GM23338 (cell line): ENCODE results near the gene SEC14L3. TPM values are rescaled to one million over a fixed set of nuclear protein-coding genes. Genes with fewer than 3 reads are reported as not detected.

Source experiments
- ATAC-seq: fragments of 200-7000 bp; cut with Tn5 transposase; 3 replicates; pipeline ENCODE4 v1.9.1; 2020
- DNase-seq: peaks from one replicate; pipeline ENCODE4 v3.0.0-alpha.2; 2015; ENCODE audit warnings: low spot score
- H2AFZ ChIP-seq: fragments of 200-600 bp; sonication (generic); 2 replicates; pipeline ENCODE4 v1.8.0; 2016; ENCODE audit warnings: antibody characterized with exemption, mild to moderate bottlenecking, moderate library complexity
- H3F3A ChIP-seq: fragments of 200-600 bp; sonication (generic); replicated peaks from 2 replicates; pipeline ENCODE4 v1.8.0; 2017; ENCODE audit warnings: antibody characterized with exemption, mixed run types, low read depth
- H3K27ac ChIP-seq: fragments of 200-600 bp; sonication (generic); 2 replicates; pipeline ENCODE4 v1.6.1; 2016; ENCODE audit warnings: low read depth
- H3K27me3 ChIP-seq: fragments of 200-600 bp; sonication (generic); 2 replicates; pipeline ENCODE4 v1.8.0; 2016; ENCODE audit warnings: mild to moderate bottlenecking, mixed run types, moderate library complexity; ENCODE audit not compliant: insufficient read depth
- H3K36me3 ChIP-seq: fragments of 200-600 bp; sonication (generic); 2 replicates; pipeline ENCODE4 v1.8.0; 2016; ENCODE audit warnings: mild to moderate bottlenecking; ENCODE audit not compliant: insufficient read depth
- H3K4me1 ChIP-seq: fragments of 200-600 bp; sonication (generic); 2 replicates; pipeline ENCODE4 v1.8.0; 2016; ENCODE audit warnings: mild to moderate bottlenecking, moderate library complexity; ENCODE audit not compliant: insufficient read depth
- H3K4me2 ChIP-seq: fragments of 200-600 bp; sonication (generic); 2 replicates; pipeline ENCODE4 v1.7.1; 2017; ENCODE audit warnings: mixed run types
- H3K4me3 ChIP-seq: fragments of 200-600 bp; sonication (generic); 2 replicates; pipeline ENCODE4 v1.6.1; 2016; ENCODE audit warnings: mixed run types
- H3K79me2 ChIP-seq: fragments of 200-600 bp; sonication (generic); replicated peaks from 2 replicates; pipeline ENCODE4 v1.8.0; 2017; ENCODE audit warnings: mild to moderate bottlenecking; ENCODE audit not compliant: insufficient read depth
- H3K9me2 ChIP-seq: fragments of 200-600 bp; sonication (generic); 2 replicates; pipeline ENCODE4 v1.8.0; 2017; ENCODE audit not compliant: insufficient read depth
- H4K20me1 ChIP-seq: fragments of 200-600 bp; sonication (generic); replicated peaks from 2 replicates; pipeline ENCODE4 v1.8.0; 2017; ENCODE audit warnings: mild to moderate bottlenecking; ENCODE audit not compliant: insufficient read depth
- H3K27ac Mint-ChIP-seq: 2 replicates; pipeline ENCODE4 v1.8.0; 2020; ENCODE audit warnings: inconsistent platforms, mild to moderate bottlenecking, moderate library complexity, mixed read lengths
- H3K27me3 Mint-ChIP-seq: 3 replicates; pipeline ENCODE4 v1.8.0; 2022; ENCODE audit warnings: low read depth, mild to moderate bottlenecking, moderate library complexity, mixed read lengths, inconsistent platforms; ENCODE audit not compliant: insufficient read depth, poor library complexity
- H3K36me3 Mint-ChIP-seq: 3 replicates; pipeline ENCODE4 v1.8.0; 2021; ENCODE audit warnings: low read depth, mild to moderate bottlenecking, inconsistent platforms, moderate library complexity, mixed read lengths
- H3K4me1 Mint-ChIP-seq: 3 replicates; pipeline ENCODE4 v1.8.0; 2020; ENCODE audit warnings: mild to moderate bottlenecking, inconsistent platforms, mixed read lengths
- H3K4me3 Mint-ChIP-seq: 3 replicates; pipeline ENCODE4 v1.8.0; 2021; ENCODE audit warnings: moderate library complexity, mild to moderate bottlenecking, inconsistent platforms, mixed read lengths
- H3K9me3 Mint-ChIP-seq: 3 replicates; pipeline ENCODE4 v1.8.0; 2020; ENCODE audit warnings: moderate library complexity, mild to moderate bottlenecking, inconsistent platforms, mixed read lengths
- CREB1 ChIP-seq: fragments of 250-450 bp; sonication (Bioruptor Pico); IDR thresholded peaks from 2 replicates; pipeline ENCODE4 v1.5.0; 2020; ENCODE audit warnings: low read depth, mild to moderate bottlenecking, moderate library complexity
- CTCF ChIP-seq, 2 experiments: fragments of 200-600 bp in 1 of 2; sonication (generic) in 1 of 2; conservative IDR thresholded peaks; 2 replicates each; pipeline versions ENCODE4 v1.5.1 to v1.6.1; 2016 to 2017; ENCODE audit warnings: antibody characterized with exemption in 2 of 2, low read depth in 2 of 2, mild to moderate bottlenecking in 2 of 2, moderate library complexity in 1 of 2
- EZH2 ChIP-seq: fragments of 200-600 bp; sonication (generic); IDR thresholded peaks from one replicate; pipeline ENCODE4 v1.8.0; 2017; ENCODE audit warnings: antibody characterized with exemption, mild to moderate bottlenecking, low read depth; ENCODE audit not compliant: unreplicated experiment
- EZH2phosphoT487 ChIP-seq: fragments of 200-600 bp; sonication (generic); IDR thresholded peaks from one replicate; pipeline ENCODE4 v1.8.1; 2018; ENCODE audit warnings: antibody characterized with exemption; ENCODE audit not compliant: unreplicated experiment
- NANOG ChIP-seq: IDR thresholded peaks from 2 replicates; pipeline ENCODE4 v1.6.1; 2016; ENCODE audit warnings: antibody characterized with exemption, borderline replicate concordance
- POLR2AphosphoS5 ChIP-seq: IDR thresholded peaks from 2 replicates; pipeline ENCODE4 v1.6.1; 2016; ENCODE audit warnings: antibody characterized with exemption, low read depth
- REST ChIP-seq: IDR thresholded peaks from one replicate; pipeline ENCODE4 v1.6.1; 2018; ENCODE audit warnings: antibody characterized with exemption; ENCODE audit not compliant: unreplicated experiment
- STAT1 ChIP-seq: IDR thresholded peaks from one replicate; pipeline ENCODE4 v1.6.1; 2016; ENCODE audit warnings: antibody characterized with exemption; ENCODE audit not compliant: unreplicated experiment
- ZNF331 ChIP-seq: fragments of 250-450 bp; sonication (Bioruptor Pico); IDR thresholded peaks from 2 replicates; pipeline ENCODE4 v1.5.0; 2020; ENCODE audit warnings: low read depth, mild to moderate bottlenecking, moderate library complexity
- polyA plus RNA-seq: library from polyadenylated mRNA; unstranded; fragments of >200 nt; fragmentation: Nextera tagmentation; extraction: Ambion mirVana; gene quantifications from 2 replicates; pipeline ENCODE4 v1.2.1, GENCODE V29; 2016
- total RNA-seq: library from RNA; depleted of rRNA; stranded (reverse); fragments of >200 nt; shearing (Covaris generic); gene quantifications from 2 replicates; pipeline ENCODE4 v1.2.3, GENCODE V29; 2014

The SEC14L3 gene
- total and polyA plus RNA-seq, 2 experiments from 2014 or later = not detected

GRCh38 chr22:30414525-30415047, 57.2 kb downstream of the SEC14L3 start:
- Histone ChIP-seq H3F3A (no peaks in the 10 kb centered on the region), H3K4me1 (no peaks in the 10 kb centered on the region), H3K9me2 (no peaks in the 10 kb centered on the region), H3K36me3 (peaks cover 4% of the 10 kb centered on the region; the same call in 1 of the 2 replicates), H3K4me2 (no peak overlapping the region), H3K79me2 (no peaks in the 10 kb centered on the region), H3K4me3 (no peak overlapping the region), H2AFZ (no peak overlapping the region), H3K27ac (no peak overlapping the region), H4K20me1 (no peaks in the 10 kb centered on the region; the same call in 1 of the 2 replicates), H3K27me3 (no peaks in the 10 kb centered on the region)
- H3K36me3 Mint-ChIP-seq = peaks cover 35% of the 10 kb centered on the region; the same call in 2 of the 3 replicates
- H3K4me3 Mint-ChIP-seq = no peak overlapping the region
- peaks cover 8% of the 10 kb centered on the region for H3K27me3 Mint-ChIP-seq
- TF ChIP-seq EZH2phosphoT487 = no peak
- no peak for TF ChIP-seq REST
- TF ChIP-seq STAT1 = no peak
- TF ChIP-seq ZNF331 (CRISPR knock-in tag) = no peak
- no peak for TF ChIP-seq CTCF (conservative IDR thresholded peaks at IDR 0.05; ENCODE audit: low read depth in 2 of 2)
- TF ChIP-seq CREB1 (CRISPR knock-in tag) = no peak
- TF ChIP-seq NANOG = no peak
- no peak for TF ChIP-seq EZH2
- TF ChIP-seq POLR2AphosphoS5 = no peak
- H3K4me1 Mint-ChIP-seq = no peaks in the 10 kb centered on the region
- DNase-seq (no peak), ATAC-seq (no peak)
- H3K9me3 Mint-ChIP-seq = no peaks in the 10 kb centered on the region
- H3K27ac Mint-ChIP-seq = no peak overlapping the region
